Spleen (tissue), 11 donors: ENCODE results near the gene B3GALT2. TPM values are rescaled to one million over a fixed set of nuclear protein-coding genes. Genes with fewer than 3 reads are reported as not detected.

Source experiments
- DNase-seq: peaks from one replicate; pipeline ENCODE4 v3.0.0-alpha.2; 2020
- H3K27ac ChIP-seq, 8 donors: fragments of 200-600 bp; sonication (generic) in 7 of 8; 1 replicate in 4 of 8; 2 replicates in 4 of 8; pipeline versions ENCODE4 v1.5.0 to v1.8.0; 2016 to 2021; ENCODE audit warnings: inconsistent platforms in 4 of 8, mild to moderate bottlenecking in 4 of 8, moderate library complexity in 1 of 8
- H3K27me3 ChIP-seq, 7 donors: fragments of 200-600 bp; sonication (generic) in 6 of 7; replicated peaks in 1 of 7; 1 replicate in 4 of 7; 2 replicates in 3 of 7; pipeline versions ENCODE4 v1.5.0 to v1.8.0; 2016 to 2021; ENCODE audit warnings: inconsistent platforms in 3 of 7, mild to moderate bottlenecking in 1 of 7
- H3K36me3 ChIP-seq, 6 donors: fragments of 200-600 bp; sonication (generic) in 5 of 6; 1 replicate in 4 of 6; 2 replicates in 2 of 6; pipeline versions ENCODE4 v1.5.0 to v1.8.0; 2016 to 2021; ENCODE audit warnings: inconsistent platforms in 2 of 6
- H3K4me1 ChIP-seq, 6 donors: fragments of 200-600 bp; sonication (generic) in 5 of 6; 1 replicate in 3 of 6; 2 replicates in 3 of 6; pipeline versions ENCODE4 v1.5.0 to v1.8.0; 2016 to 2021; ENCODE audit warnings: inconsistent platforms in 3 of 6
- H3K4me3 ChIP-seq, 8 donors: fragments of 200-600 bp; sonication (generic) in 7 of 8; 1 replicate in 4 of 8; 2 replicates in 4 of 8; pipeline versions ENCODE4 v1.5.0 to v1.8.0; 2016 to 2021; ENCODE audit warnings: inconsistent platforms in 4 of 8, mild to moderate bottlenecking in 4 of 8, moderate library complexity in 2 of 8
- H3K9me3 ChIP-seq, 8 donors: fragments of 200-600 bp; sonication (generic) in 7 of 8; 1 replicate in 4 of 8; 2 replicates in 4 of 8; pipeline versions ENCODE4 v1.5.0 to v1.8.0; 2016 to 2021; ENCODE audit warnings: inconsistent platforms in 4 of 8
- CTCF ChIP-seq, 11 experiments: fragments of 200-600 bp in 7 of 11; fragments of 450-650 bp in 4 of 11; sonication (generic) in 4 of 11; IDR thresholded peaks in 8 of 11; conservative IDR thresholded peaks in 3 of 11; 1 replicate in 7 of 11; 2 replicates in 4 of 11; pipeline versions ENCODE4 v1.4.0 to v1.8.0; 2016 to 2021; ENCODE audit warnings: antibody characterized with exemption in 11 of 11, inconsistent platforms in 4 of 11, mild to moderate bottlenecking in 1 of 11
- POLR2A ChIP-seq, 3 donors: fragments of 450-650 bp; IDR thresholded peaks; one replicate each; pipeline ENCODE4 v1.5.1; 2017; ENCODE audit warnings: antibody characterized with exemption in 3 of 3, mild to moderate bottlenecking in 1 of 3
- POLR2AphosphoS5 ChIP-seq, 3 donors: sonication (generic); formaldehyde crosslinking; IDR thresholded peaks; one replicate each; pipeline ENCODE4 v1.5.1; 2017; ENCODE audit warnings: antibody characterized with exemption in 3 of 3
- WGBS, 5 donors: extraction: QIAGEN DNeasy Blood & Tissue Kit in 3 of 5; methylation state at CpG; one replicate each; pipeline versions ENCODE4 v1.1.5 to v1.1.7; 2013 to 2018; 5-methylcytosine and 5-hydroxymethylcytosine counted together
- intact Hi-C: fragments of 100-400 bp; cut with DNase I; formaldehyde crosslinking; loops from one replicate; pipeline ENCODE4 v1.15.0; 2023; ENCODE audit warnings: low total_unique reads
- polyA plus RNA-seq, 3 donors: library from polyadenylated mRNA; stranded (reverse); fragments of 200-250 nt; gene quantifications; one replicate each; pipeline ENCODE4 v1.2.1, GENCODE V29; 2013
- total RNA-seq, 7 donors: library from RNA; depleted of rRNA in 3 of 7; stranded (reverse); fragments of >200 nt in 3 of 7; fragmentation: NEBNext Ultra II Directional in 4 of 7; extraction: Animal tissue kit (Norgen Biotek cat#: 25700) in 4 of 7; gene quantifications; one replicate each; pipeline versions ENCODE4 v1.1.0 to v1.2.1, GENCODE V29; 2016 to 2021
- donor health status: healthy with polysubstance abuse.
- donor health status: DM: no; HTN: no; CAD: no; lungs with moderate emphysema.
- donor health status: DM: no; HTN: no; CAD: no.
- donor health status: Bipolar disorder and iron deficiency.
- donor health status: healthy.
- donor health status: DM: no; HTN: no; CAD: no.
- donor health status: DM: yes; HTN: yes; CAD: no.

B3GALT2 gene
- total and polyA plus RNA-seq, 10 donors, result 0.05 to 1.4 (median 0.38) TPM

- Histone ChIP-seq H3K36me3 (peaks cover 0 to 69% (median 27%) of the 10 kb centered on the region in 6 donors), H3K27ac (no peak overlapping the region), H3K27me3 (no peaks in the 10 kb centered on the region), H3K4me1 (peaks cover 0 to 3% (median 0%) of the 10 kb centered on the region in 6 donors), H3K4me3 (no peak overlapping the region), H3K9me3 (no peaks in the 10 kb centered on the region)
- intact Hi-C loops, result no loop called here
- TF ChIP-seq CTCF (IDR thresholded peaks at IDR 0.05 in 8 of 11, conservative IDR thresholded peaks at IDR 0.05 in 3 of 11) (no peak), POLR2A (IDR thresholded peaks at IDR 0.05) (no peak), POLR2AphosphoS5 (IDR thresholded peaks at IDR 0.05) (no peak)
- WGBS, 5 donors, result 90 to 96% (median 95%) methylated on average over 3 of the region's 3 CpGs
- DNase-seq, result no peak
These were observed 29.6 kb downstream of the B3GALT2 start for GRCh38 chr1:193156822-193157142.

- H3K4me1 ChIP-seq, result peaks cover 0 to 3% (median 0%) of the 10 kb centered on the region in 6 donors
- H3K27me3 ChIP-seq, result no peaks in the 10 kb centered on the region
- 94 to 97% (median 95%) methylated on average over 3 of the region's 3 CpGs for WGBS, 5 donors
- intact Hi-C loops, result no loop called here
- no peak overlapping the region for H3K27ac ChIP-seq
- H3K9me3 ChIP-seq, result no peaks in the 10 kb centered on the region
- peaks cover 0 to 74% (median 32%) of the 10 kb centered on the region in 6 donors for H3K36me3 ChIP-seq
- H3K4me3 ChIP-seq, result no peak overlapping the region
- DNase-seq, result no peak
- no peak for TF ChIP-seq CTCF (IDR thresholded peaks at IDR 0.05 in 8 of 11, conservative IDR thresholded peaks at IDR 0.05 in 3 of 11)
- TF ChIP-seq POLR2AphosphoS5 (IDR thresholded peaks at IDR 0.05), result no peak
- TF ChIP-seq POLR2A (IDR thresholded peaks at IDR 0.05), result no peak
These were observed 30.1 kb downstream of the B3GALT2 start for GRCh38 chr1:193156117-193156821.

- no peak for TF ChIP-seq CTCF (IDR thresholded peaks at IDR 0.05 in 8 of 11, conservative IDR thresholded peaks at IDR 0.05 in 3 of 11)
- no peak for TF ChIP-seq POLR2AphosphoS5 (IDR thresholded peaks at IDR 0.05)
- no peak for TF ChIP-seq POLR2A (IDR thresholded peaks at IDR 0.05)
- DNase-seq, result no peak
- intact Hi-C loops, result no loop called here
- H3K27ac ChIP-seq, result no peak overlapping the region
- WGBS, 5 donors, result 96 to 100% (median 97%) methylated on average over 1 of the region's 1 CpG
- peaks cover 0 to 8% (median 0%) of the 10 kb centered on the region in 6 donors for H3K4me1 ChIP-seq
- no peaks in the 10 kb centered on the region for H3K27me3 ChIP-seq
- no peak overlapping the region for H3K4me3 ChIP-seq
- H3K9me3 ChIP-seq, result no peaks in the 10 kb centered on the region
- H3K36me3 ChIP-seq, result peaks cover 0 to 99% (median 55%) of the 10 kb centered on the region in 6 donors
These were observed 41.4 kb downstream of the B3GALT2 start for GRCh38 chr1:193144999-193145398.

- Histone ChIP-seq H3K4me1 (peaks cover 0 to 8% (median 0%) of the 10 kb centered on the region in 6 donors), H3K27ac (no peak overlapping the region), H3K4me3 (no peak overlapping the region), H3K27me3 (no peaks in the 10 kb centered on the region), H3K36me3 (peaks cover 0 to 99% (median 57%) of the 10 kb centered on the region in 6 donors), H3K9me3 (no peaks in the 10 kb centered on the region)
- DNase-seq, result no peak
- 86 to 91% (median 88%) methylated on average over 5 of the region's 5 CpGs for WGBS, 5 donors
- TF ChIP-seq POLR2AphosphoS5 (IDR thresholded peaks at IDR 0.05), result no peak
- no peak for TF ChIP-seq CTCF (IDR thresholded peaks at IDR 0.05 in 8 of 11, conservative IDR thresholded peaks at IDR 0.05 in 3 of 11)
- TF ChIP-seq POLR2A (IDR thresholded peaks at IDR 0.05), result no peak
- intact Hi-C loops, result no loop called here
These were observed 42.0 kb downstream of the B3GALT2 start for GRCh38 chr1:193144361-193144938.
